OCI-LY7 (cell line): ENCODE data around the gene FUT7. TPM values are rescaled to one million over a fixed set of nuclear protein-coding genes. Genes with fewer than 3 reads are reported as not detected.
"Not testable (repeated sequence)": the region's sequence is repeated elsewhere in the genome, so short reads cannot be mapped to it uniquely, and the experiment has no call there.

ENCODE experiments used
- BruUV-seq: library from RNA; stranded (reverse); fragments of 400-500 nt; replicated peaks from 2 replicates; lab custom pipeline; 2021; lab: Mats Ljungman, UMichigan
- CTCF ChIA-PET: fragments of 300-600 bp; sonication (Branson Sonifier 250); formaldehyde crosslinking; loops from one replicate; lab custom pipeline; 2022; ENCODE audit warnings: antibody characterized with exemption; ENCODE audit not compliant: unreplicated experiment; lab: Charles Lee
- POLR2A ChIA-PET: fragments of 300-600 bp; sonication (Branson Sonifier 250); formaldehyde crosslinking; loops from one replicate; lab custom pipeline; 2022; ENCODE audit warnings: antibody characterized with exemption; lab: Charles Lee
- DNase-seq: peaks from one replicate; pipeline ENCODE4 v3.0.0-alpha.2; 2015; ENCODE audit warnings: low spot score
- H2AFZ ChIP-seq: fragments of 200-600 bp; sonication (generic), shearing (Covaris generic); 2 replicates; pipeline ENCODE4 v1.6.1; 2014; ENCODE audit warnings: mild to moderate bottlenecking, antibody characterized with exemption, low read length, moderate library complexity
- H3K27ac ChIP-seq: fragments of 200-600 bp; sonication (generic); 2 replicates; pipeline ENCODE4 v1.5.1; 2014; ENCODE audit warnings: mixed run types, low read depth, mild to moderate bottlenecking, moderate library complexity, low read length, inconsistent platforms; ENCODE audit not compliant: poor library complexity, severe bottlenecking
- H3K36me3 ChIP-seq: fragments of 200-600 bp; sonication (generic); 2 replicates; pipeline ENCODE4 v1.6.1; 2014; ENCODE audit warnings: mild to moderate bottlenecking, antibody characterized with exemption, low read length, moderate library complexity, mixed read lengths; ENCODE audit not compliant: insufficient read depth
- H3K4me1 ChIP-seq: fragments of 200-600 bp; sonication (generic); 2 replicates; pipeline ENCODE4 v1.5.1; 2014; ENCODE audit warnings: mild to moderate bottlenecking, low read length; ENCODE audit not compliant: insufficient read depth, poor library complexity, severe bottlenecking
- H3K4me2 ChIP-seq: fragments of 200-600 bp; sonication (generic); 2 replicates; pipeline ENCODE4 v1.6.1; 2014; ENCODE audit warnings: mild to moderate bottlenecking, low read length
- H3K4me3 ChIP-seq: fragments of 200-600 bp; sonication (generic); 2 replicates; pipeline ENCODE4 v1.5.1; 2014; ENCODE audit warnings: mild to moderate bottlenecking, low read depth, low read length; ENCODE audit not compliant: poor library complexity, severe bottlenecking
- H3K79me2 ChIP-seq: fragments of 200-600 bp; sonication (generic); 2 replicates; pipeline ENCODE4 v1.6.1; 2016; ENCODE audit warnings: low read depth, mild to moderate bottlenecking, low read length, moderate library complexity, mixed read lengths; ENCODE audit not compliant: insufficient read depth
- H3K9me2 ChIP-seq: fragments of 200-600 bp; sonication (generic); 2 replicates; pipeline ENCODE4 v1.6.1; 2016; ENCODE audit warnings: mild to moderate bottlenecking, low read length, mixed read lengths; ENCODE audit not compliant: insufficient read depth
- H3K9me3 ChIP-seq: fragments of 200-600 bp; sonication (generic); 2 replicates; pipeline ENCODE4 v1.6.1; 2014; ENCODE audit warnings: mild to moderate bottlenecking, mixed run types, low read length, mixed read lengths
- H4K20me1 ChIP-seq: fragments of 200-600 bp; sonication (generic); 2 replicates; pipeline ENCODE4 v1.6.1; 2014; ENCODE audit warnings: mild to moderate bottlenecking, antibody characterized with exemption, low read length, moderate library complexity, mixed read lengths; ENCODE audit not compliant: insufficient read depth
- CTCF ChIP-seq: fragments of 200-600 bp; sonication (generic); conservative IDR thresholded peaks from 2 replicates; pipeline ENCODE4 v1.5.1; 2014; ENCODE audit warnings: mild to moderate bottlenecking, antibody characterized with exemption, low read length, moderate library complexity, mixed read lengths
- EZH2phosphoT487 ChIP-seq: fragments of 200-600 bp; sonication (generic); IDR thresholded peaks from 2 replicates; pipeline ENCODE4 v1.6.1; 2018; ENCODE audit warnings: low read depth, borderline replicate concordance, mild to moderate bottlenecking, mixed run types, antibody characterized with exemption, low read length, moderate library complexity, mixed read lengths
- intact Hi-C: fragments of 100-400 bp; cut with micrococcal nuclease; formaldehyde crosslinking; loops from one replicate; pipeline ENCODE4 v1.10.0; 2022; ENCODE audit not compliant: unreplicated experiment
- total RNA-seq, 2 experiments: library from RNA; depleted of rRNA in 1 of 2; stranded (reverse); fragments of >200 nt in 1 of 2; shearing (Covaris generic) in 1 of 2; gene quantifications; 2 replicates each; pipeline ENCODE4 v1.2.3, GENCODE V29; 2014 to 2022

FUT7 gene
- total RNA-seq, 2 experiments from 2014 or later = 0.21 TPM; not detected in 1

GRCh38 chr9:137034039-137034708 is 2.3 kb upstream of the FUT7 start:
- CTCF ChIA-PET = interaction anchor here (0.6 to 1.5 kb wide), 2 partner anchors 86 to 307 kb away, joined by 6 to 8 read pairs; no protein-coding TSS in a partner anchor
- Histone ChIP-seq H3K4me1 (peaks cover 34% of the 10 kb centered on the region), H3K27ac (no peak overlapping the region), H3K4me3 (no peak overlapping the region), H3K36me3 (no peaks in the 10 kb centered on the region), H4K20me1 (no peaks in the 10 kb centered on the region), H3K9me3 (no peaks in the 10 kb centered on the region), H3K4me2 (no peak overlapping the region), H3K9me2 (no peaks in the 10 kb centered on the region), H3K79me2 (no peaks in the 10 kb centered on the region), H2AFZ (no peak overlapping the region)
- TF ChIP-seq EZH2phosphoT487 = no peak
- TF ChIP-seq CTCF = no peak
- no peak for DNase-seq
- intact Hi-C loops = no loop called here
- no TSS peak for BruUV-seq
- POLR2A ChIA-PET = interaction anchor here (0.6 to 0.9 kb wide), 2 partner anchors 58 to 86 kb away, joined by 3 read pairs; no protein-coding TSS in a partner anchor

- POLR2A ChIA-PET, intact Hi-C loops, H3K36me3 ChIP-seq, H4K20me1 ChIP-seq, H3K27ac ChIP-seq, H3K4me3 ChIP-seq, CTCF ChIA-PET, BruUV-seq, H2AFZ ChIP-seq, DNase-seq, H3K9me3 ChIP-seq, H3K79me2 ChIP-seq, H3K4me2 ChIP-seq, H3K9me2 ChIP-seq: not testable (repeated sequence)
- peaks cover 41% of the 10 kb centered on the region for H3K4me1 ChIP-seq
Observed at GRCh38 chr9:137033481-137033880, 1.6 kb upstream of the FUT7 start.

- no peak overlapping the region for H2AFZ ChIP-seq
- H4K20me1 ChIP-seq = no peaks in the 10 kb centered on the region
- H3K27ac ChIP-seq = no peak overlapping the region
- BruUV-seq = no TSS peak
- TF ChIP-seq EZH2phosphoT487 (no peak), CTCF (no peak)
- no peaks in the 10 kb centered on the region for H3K36me3 ChIP-seq
- H3K4me2 ChIP-seq = no peak overlapping the region
- H3K79me2 ChIP-seq = no peaks in the 10 kb centered on the region
- intact Hi-C loops = no loop called here
- ChIA-PET CTCF (no interaction called here), POLR2A (no interaction called here)
- H3K4me1 ChIP-seq = peaks cover 42% of the 10 kb centered on the region
- no peaks in the 10 kb centered on the region for H3K9me3 ChIP-seq
- DNase-seq = no peak
- H3K4me3 ChIP-seq = no peak overlapping the region
- H3K9me2 ChIP-seq = no peaks in the 10 kb centered on the region
Observed at GRCh38 chr9:137032858-137033257, 970 bp upstream of the FUT7 start.
